GM21723 (cell line): ENCODE data around the gene SLC27A1.
"Not testable (repeated sequence)": the region's sequence is repeated elsewhere in the genome, so short reads cannot be mapped to it uniquely, and the experiment has no call there.

Experiments
- ATAC-seq: cut with Tn5 transposase; IDR thresholded peaks from one replicate; pipeline ENCODE4 v1.9.1; 2021; ENCODE audit warnings: mild to moderate bottlenecking, moderate library complexity; ENCODE audit not compliant: unreplicated experiment

The SLC27A1 gene

DNA sequence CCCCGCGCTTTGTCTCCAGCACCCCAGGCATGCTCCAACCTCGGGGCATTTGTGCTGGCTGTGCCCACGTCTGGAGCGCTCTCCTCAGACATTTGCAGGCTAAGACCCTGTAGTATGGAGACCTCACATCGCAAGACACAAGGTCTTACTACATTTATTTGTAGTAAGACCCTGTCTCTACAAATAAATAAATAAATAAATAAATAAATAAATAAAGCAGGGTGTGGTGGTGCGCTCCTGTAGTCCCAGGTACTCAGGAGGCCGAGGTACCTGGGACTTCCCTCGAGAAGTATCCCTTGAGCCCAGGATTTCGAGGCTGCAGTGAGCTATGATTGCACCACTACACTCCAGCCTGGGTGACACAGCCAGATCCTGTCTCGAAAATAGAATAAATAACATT lies 14.2 kb upstream of the SLC27A1 start:
- no peak for ATAC-seq

DNA sequence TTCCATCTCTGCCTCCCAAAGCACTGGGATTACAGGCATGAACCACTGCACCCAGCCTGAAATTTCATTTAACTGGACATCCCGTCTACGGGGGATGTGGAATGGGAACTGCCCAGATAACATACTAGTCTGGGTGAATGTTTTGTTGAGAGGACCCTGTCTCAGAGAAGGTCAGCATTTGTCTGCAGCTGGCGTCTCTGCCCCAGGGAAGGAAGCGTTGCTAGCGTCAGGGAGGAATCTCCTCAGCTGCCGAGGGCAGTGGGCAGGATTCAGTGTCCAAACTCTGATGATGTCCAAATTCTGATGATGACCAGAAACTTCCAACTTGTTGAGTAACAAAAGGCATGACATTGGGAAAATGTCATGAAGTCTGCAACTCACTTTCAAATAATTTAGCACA lies 12.7 kb upstream of the SLC27A1 start:
- ATAC-seq: no peak

DNA sequence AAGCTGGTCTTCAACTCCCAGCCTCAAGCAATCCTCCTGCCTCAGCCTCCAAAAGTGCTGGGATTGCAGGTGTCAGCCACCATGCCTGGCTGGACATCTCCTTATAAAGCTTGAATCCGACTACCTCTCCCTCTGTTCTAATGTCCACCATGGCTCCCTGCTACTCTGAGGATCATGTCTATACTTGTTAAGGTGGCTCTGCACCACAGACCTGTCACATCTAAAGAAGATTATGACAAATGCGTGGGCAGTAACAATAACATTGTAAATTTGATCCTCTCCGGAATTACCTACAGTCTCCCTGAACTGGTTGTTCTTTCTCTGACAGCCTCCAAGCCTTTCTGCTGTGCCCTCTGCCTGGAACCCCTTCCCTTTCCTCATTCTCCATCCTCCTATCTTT lies 11.4 kb upstream of the SLC27A1 start:
- ATAC-seq: no peak

DNA sequence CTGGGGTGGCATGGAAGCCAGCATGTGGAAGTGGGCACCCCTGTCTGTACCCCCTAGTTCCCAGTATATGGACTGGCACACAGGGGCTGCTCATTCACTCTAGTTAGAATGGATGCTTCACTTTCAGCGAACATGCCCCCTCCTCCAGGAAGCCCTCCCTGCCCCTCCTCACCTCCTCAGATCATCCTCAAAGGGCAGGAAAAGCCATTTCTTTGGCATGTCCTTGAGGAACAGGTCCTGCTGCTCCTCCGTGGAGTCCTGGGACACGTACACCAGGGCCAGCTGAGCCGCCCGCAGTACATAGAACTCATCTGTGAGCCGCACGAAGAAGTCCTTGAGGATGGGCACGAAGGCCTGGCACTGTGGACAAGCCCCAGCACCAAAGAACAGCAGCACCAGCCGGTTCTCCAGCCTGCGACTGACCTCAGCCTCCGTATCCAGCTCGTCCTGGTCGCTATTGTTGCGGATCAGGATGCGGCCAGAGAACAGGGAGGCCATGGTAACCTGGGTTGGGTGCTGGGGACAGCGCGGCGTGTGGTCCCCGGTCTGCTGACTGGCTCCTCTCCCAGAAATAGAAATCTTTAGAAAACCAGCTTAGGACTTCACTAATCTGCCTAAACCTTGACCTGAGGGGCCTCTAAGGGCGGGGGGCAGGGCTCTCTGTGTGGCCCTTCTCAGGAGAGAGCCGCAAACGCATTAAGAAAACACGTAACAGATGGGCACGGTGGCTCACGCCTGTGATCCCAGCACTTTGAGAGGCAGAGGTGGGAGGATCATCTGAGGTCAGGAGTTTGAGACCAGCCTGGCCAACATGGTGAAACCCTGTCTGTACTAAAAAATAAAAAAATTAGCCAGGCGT lies 9.7 kb upstream of the SLC27A1 start, which contains the start of gene NXNL1:
Gene NXNL1 (minus strand): TSS at position 555 of the 859 bp plus-strand sequence. CDS start 57 bp downstream, at position 498.
- ATAC-seq: no peak

DNA sequence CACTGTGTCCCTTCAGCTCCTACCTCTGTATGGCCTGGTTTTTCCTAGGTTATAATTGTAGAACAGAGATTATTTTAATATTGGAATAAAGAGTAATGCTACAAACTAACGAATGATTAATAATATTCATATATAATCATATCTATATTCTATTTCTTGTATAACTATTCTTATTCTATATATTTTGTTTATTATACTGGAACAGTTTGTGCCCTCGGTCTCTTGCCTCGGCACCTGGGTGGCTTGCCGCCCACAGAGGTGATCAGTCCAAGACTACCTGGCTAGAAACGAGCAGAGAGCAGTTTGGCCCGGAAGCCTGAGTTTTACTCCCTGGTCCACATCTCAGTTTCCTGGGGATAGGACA lies 3.9 kb upstream of the SLC27A1 start:
- ATAC-seq: no peak

DNA sequence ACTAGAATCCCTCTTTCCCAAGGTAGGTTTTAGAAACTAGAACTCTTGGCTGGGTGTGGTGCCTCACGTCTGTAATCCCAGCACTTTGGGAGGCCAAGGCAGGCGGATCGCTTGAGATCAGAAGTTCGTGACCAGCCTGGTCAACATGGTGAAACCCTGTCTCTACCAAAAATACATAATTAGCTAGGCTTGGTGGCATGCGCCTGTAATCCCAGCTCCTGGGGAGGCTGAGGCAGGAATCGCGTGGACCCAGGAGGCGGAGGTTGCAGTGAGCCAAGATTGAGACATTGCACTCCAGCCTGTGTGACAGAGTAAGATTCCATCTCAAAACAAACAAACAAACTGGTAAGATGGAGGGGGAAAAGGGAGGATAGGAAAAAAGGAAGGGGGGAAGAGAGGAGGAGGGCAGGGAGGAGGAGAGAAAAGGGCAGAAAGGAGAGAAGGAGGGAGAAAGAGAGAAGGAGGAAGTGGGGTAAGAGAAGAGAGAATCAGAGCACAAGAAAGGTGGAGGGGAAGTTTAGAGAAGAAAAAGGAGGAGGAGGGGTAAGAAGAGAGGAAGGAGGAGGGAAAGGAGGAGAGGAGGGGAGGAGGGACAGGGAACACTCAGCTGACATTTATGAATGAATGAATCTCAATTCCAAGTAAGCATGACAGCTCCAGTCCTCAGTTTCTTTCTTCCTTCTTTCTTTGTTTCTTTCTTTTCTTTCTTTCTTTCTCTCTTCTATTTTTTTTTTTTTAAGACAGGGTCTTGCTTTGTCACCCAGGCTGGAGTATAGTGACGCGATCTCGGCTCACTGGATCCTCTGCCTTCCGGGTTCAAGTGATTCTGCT lies 2.6 kb upstream of the SLC27A1 start:
- ATAC-seq: no peak

DNA sequence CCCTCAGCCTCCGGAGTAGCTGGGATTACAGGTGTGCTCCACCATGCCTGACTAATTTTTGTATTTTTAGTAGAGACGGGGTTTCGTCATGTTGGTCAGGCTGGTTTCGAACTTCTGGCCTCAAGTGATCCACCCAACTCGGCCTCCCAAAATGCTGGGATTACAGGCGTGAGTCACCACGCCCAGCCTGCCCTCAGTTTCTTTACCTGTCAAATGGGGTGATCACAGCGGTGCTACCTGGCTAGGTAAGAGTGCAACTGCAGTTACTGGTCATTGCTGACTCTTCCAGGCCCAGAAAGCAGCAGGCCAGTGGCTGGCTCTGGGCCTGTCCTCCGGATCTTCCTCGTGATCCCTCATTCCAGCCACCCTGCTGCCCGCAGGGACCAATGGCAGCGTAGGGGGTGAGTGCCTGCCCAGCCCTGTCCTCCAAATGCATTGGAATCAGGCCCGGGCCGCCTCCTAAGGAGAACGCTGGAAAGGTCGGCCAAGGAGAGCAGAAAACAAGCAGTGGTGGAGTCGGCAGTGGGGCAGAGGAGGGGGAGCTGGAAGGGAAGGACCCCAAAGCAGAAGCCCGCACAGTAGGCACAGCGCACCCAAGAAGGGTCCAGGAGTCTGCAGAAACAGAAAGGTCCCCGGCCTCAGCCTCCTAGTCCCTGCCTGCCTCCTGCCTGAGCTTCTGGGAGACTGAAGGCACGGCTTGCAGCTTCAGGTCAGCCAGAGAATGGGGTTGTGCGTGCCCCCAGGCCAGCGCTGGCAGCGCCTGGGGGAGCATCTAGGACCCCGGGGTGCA lies 1.8 kb upstream of the SLC27A1 start:
- no peak for ATAC-seq

DNA sequence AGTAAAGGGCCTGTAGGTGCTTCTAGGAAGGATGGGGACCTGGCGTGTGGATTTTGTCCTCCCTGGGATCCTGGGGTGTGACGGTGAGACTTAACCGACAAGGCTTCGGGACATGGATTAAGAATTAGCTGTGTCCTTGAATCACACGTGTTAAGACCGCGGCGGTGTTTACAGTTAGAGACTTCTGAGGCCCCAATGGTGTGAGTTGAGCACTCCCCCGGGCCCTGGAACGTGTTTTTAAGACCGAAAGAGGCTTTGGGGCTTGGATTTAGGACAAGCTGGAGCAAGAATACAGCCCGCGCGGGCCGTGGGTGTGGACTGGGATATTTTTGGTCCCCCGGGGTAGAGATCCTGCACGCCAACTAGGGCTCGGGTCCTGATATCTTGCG lies 1.2 kb upstream of the SLC27A1 start:
- ATAC-seq: peak; percentile 6

DNA sequence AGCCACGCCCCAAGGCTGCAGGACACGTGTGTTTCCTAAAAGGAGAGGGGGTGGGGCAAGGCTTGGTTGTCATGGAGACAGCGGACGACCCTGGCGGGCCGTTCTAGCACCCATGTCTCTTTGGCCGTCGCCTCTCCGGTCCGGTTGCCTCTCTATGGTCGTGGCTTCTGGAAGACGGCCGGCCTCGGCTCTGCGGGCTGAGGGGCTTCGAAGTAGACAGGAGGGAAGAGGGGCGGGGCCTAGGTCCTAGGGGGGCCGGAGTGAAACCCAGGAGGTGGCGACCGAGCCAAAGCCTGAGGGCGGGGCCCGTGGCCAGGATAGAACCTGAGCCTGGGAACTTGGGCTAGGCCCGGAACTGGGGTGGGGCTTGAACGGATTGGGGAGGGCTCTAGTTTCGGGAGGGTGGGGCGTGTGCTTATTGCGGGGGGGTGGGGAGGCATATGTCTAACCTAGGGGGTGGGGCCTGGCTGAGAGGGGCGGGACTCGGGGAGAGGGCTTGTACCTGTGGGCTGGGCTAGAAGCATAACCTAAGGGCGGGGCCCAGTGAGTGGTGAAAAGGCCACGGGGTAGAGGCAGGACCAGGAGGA lies 750 bp upstream of the SLC27A1 start:
- ATAC-seq: peak; percentile 53

DNA sequence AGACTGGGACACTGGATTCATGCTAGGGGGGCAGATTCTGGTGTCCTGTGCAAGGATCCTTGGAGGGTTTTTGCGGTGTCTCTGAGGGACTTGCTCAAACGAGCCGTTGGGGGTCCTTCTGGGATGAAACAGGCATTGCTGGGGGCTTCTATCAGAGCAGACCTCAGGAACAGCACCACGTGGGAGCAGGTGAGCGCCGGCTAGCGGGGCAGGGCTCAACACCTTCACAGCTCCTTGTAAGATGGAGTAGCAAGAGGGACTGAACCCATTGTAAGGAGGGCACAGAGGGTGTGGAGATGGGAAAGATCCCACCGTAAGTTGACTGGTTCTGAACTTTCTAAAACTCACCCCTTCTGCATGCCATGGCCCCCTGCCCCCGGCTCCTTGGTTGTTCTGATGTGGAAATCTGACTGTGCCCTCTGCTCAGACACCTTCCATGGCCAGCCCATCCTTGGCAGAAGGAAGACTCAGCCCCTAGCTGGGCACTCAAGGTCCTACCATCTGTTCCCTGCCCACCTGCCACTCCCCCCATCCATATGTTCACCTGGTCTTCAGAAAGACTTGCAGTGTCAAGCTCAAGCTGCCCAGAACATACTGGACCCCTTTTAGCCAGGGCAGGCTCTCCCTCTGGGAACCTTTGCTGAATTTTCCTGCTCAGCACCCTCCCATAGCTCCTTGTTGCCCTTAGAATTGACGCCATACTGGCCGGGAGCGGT lies 1.2 kb downstream of the SLC27A1 start:
- no peak for ATAC-seq

DNA sequence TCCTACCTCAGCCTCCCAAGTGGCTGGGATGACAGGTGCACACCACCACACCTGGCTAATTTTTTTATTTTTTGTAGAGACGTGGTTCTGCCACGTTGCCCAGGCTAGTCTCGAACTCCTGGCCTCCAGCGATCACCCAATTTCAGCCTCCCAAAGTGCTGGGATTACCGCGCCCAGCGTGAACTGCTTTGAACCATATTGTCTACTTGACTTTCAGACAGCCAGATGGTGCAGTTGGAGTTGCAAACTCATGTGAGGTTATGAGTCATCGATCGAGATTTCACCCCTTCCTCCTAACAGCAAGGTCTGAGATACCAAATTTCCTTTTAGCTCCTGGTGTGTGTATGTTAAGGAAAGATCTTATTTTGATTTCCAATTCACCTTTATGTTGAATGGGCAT lies 2.7 kb downstream of the SLC27A1 start:
- no peak for ATAC-seq

DNA sequence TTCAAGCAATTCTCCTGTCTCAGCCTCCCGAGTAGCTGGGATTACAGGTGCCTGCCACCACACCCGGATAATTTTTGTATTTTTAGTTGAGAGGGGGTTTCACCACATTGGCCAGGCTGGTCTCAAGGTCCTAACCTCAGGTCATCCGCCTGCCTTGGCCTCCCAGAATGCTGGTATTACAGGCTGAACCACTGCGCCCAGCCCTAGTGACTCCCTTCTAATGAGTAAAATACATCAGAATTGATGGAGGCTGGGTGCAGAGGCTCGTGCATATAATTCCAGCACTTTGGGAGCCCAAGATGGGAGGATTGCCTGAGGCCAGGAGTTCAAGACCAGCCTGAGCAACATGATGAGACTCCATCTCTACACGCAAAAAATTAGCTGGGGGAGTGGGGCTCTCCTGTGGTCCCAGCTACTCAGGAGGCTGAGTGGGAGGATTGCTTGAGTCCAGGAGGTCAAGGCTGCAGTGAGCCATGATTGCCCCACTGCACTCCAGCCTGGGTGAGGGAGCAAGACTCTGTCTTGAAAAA lies 4.8 kb downstream of the SLC27A1 start:
- not testable (repeated sequence) for ATAC-seq

DNA sequence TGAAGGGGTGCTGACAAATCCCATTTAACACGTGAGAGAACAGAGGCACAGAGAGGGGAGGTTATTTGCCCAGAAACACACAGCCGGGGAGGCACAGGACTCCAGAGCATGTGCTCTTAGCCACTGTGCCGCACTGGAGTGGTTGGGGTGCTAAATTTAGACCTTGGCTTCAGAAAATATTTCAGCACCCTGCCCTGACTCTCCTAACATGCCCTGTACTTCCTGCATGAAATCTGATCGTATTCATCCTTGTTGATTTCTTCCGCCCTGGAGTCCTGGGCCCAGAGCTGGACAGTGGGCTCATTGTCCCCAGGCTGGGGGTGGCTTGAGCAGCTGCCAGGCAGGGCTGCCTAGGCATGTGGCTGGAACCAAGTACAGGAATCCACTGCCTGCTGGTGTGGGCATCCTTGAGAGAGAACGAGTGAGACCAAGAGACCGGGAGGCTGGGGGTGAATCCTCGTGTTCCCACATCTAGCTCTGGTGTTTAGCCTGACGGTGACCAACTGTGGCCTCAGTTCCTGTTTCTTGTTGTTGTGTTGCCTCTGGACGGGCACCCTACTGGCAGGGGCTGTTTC lies 5.3 kb downstream of the SLC27A1 start:
- no peak for ATAC-seq

DNA sequence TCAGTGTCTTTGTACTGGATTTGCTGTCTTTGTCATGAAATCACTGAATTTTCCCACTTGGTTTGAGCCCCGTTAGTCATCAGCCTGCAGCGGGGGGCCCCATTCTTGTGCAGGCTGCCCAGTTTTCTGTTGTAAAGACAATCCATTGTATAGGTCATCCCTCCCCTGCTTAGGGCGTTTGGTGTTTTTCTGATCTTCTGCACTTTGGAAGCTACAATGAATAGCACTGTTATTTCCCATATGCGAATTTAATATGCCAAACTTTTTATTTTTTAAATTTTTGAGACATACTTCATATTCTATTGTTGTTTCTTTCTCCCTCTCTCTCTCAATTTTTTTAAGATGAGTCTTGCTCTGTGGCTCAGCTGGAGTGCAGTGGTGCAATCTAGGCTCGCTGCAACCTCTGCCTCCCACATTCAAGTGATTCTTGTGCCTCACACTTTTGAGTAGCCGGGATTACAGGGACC lies 9.0 kb downstream of the SLC27A1 start:
- no peak for ATAC-seq

DNA sequence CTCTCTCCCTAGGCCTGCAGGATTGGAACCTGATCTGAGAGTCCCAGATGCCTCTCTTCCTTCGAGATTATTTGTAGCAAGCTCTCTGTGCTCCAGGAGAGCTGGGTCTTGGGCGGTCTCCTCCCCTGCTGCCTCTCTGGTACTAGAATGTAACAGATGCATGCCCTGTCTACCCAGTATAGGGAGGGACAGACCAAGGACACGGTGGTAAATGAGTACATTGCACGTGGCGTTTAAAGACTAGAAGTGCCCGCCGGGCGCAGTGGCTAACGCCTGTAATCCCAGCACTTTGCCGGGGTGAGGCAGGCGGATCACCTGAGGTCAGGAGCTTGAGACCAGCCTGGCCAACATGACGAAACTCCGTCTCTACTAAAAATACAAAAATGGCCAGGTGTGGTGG lies 11.7 kb downstream of the SLC27A1 start:
- ATAC-seq: no peak

DNA sequence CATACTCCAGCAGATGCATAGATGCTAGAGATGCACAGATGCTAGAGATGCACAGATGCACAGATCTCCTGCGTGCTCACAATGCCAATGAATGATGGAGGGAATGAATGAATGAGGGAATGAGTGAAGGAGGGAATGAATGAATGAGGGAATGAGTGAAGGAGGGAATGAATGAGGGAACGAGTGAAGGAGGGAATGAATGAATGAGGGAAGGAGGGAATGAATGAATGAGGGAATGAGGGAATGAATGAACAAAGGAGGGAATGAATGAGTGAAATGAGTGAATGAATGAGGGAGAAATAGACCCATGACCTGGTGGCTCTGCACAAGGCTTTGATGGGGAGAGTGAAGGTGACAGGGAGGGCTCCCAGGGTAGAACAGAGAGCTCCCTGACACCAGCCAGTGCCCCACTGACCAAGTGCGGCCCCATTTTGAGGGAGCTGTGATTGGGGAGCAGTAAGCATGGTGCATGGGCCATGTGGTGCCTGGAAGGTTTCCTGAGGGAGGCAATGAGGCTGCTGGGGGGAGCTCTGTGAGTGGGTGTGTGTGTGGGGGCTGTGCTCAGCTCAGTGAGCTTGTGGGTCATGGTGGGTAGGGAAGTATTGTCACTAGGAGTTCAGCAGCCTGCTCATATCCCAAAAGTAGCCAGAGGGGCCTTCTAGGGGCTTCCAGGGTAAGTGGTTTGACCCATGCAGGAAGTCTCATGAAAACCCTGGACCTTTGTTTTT lies 12.7 kb downstream of the SLC27A1 start:
- no peak for ATAC-seq

DNA sequence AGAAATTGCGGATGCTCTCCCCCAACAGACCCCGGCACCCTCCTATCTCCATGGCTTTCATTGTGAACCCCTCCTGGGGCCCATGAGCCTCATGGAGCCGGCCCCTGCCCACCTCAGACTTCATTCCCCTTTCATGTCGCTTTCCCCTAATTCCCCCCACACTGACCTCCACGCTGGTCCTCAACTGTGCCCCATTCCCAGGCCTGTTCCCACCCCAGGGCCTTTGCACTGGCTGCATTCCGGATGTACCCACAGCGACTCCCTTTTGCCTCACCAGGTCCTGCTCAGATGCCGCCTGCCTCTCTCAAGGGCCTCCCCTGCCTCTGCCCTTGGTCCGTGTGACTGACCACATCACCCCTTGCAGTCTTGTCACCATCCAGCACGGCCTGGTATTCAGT lies 13.3 kb downstream of the SLC27A1 start:
- ATAC-seq: no peak

DNA sequence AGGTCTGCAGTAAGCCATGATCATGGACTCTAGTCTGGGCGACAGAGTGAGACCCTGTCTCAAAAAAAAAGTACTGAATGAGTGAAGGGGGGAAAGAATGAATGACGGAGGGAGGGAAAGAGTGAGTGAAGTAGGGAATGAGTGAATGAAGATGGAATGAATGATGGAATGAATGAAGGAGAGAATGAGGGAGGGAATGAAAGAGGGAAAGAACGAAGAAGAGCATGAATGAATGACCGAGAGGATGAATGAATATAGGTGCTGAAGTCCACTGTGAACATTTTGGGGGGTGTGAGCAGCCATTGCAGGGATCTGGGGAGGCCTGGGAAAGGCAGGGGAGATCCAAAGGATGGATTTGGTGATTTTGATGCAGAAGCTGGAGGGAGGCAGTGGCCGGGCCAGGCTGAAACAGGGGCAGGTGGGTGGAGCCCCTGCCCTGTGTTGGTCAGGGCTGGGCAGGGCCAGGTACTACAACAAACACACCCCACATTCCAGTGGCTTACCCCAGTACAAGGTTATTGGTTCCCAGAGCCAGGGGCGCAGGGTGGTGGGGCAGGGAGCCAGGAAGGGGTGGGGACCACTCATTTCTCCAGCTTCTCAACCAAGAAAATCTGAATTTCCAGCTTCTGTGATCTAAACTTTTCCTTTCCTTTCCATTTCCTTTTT lies 14.3 kb downstream of the SLC27A1 start:
- ATAC-seq: no peak
